Uterus (tissue), 2 donors: ENCODE results near the gene TMEM164.

Experiments
- POLR2A ChIP-seq, 2 donors: fragments of 450-650 bp; IDR thresholded peaks; one replicate each; pipeline ENCODE4 v1.6.1; 2016; ENCODE audit warnings: antibody characterized with exemption in 2 of 2, mild to moderate bottlenecking in 1 of 2, moderate library complexity in 1 of 2
- TF ChIP-seq, protein P1 (sequence below), 4 experiments: fragments of 200-600 bp in 2 of 4; fragments of 450-650 bp in 2 of 4; sonication (generic) in 2 of 4; IDR thresholded peaks; one replicate each; pipeline ENCODE4 v1.5.1; 2016 to 2019; ENCODE audit warnings: antibody characterized with exemption in 4 of 4, mild to moderate bottlenecking in 2 of 4, moderate library complexity in 1 of 4

GRCh38 chrX:109995155-109995554 is 7.8 kb upstream of the TMEM164 start:
- TF ChIP-seq, protein P1, sequence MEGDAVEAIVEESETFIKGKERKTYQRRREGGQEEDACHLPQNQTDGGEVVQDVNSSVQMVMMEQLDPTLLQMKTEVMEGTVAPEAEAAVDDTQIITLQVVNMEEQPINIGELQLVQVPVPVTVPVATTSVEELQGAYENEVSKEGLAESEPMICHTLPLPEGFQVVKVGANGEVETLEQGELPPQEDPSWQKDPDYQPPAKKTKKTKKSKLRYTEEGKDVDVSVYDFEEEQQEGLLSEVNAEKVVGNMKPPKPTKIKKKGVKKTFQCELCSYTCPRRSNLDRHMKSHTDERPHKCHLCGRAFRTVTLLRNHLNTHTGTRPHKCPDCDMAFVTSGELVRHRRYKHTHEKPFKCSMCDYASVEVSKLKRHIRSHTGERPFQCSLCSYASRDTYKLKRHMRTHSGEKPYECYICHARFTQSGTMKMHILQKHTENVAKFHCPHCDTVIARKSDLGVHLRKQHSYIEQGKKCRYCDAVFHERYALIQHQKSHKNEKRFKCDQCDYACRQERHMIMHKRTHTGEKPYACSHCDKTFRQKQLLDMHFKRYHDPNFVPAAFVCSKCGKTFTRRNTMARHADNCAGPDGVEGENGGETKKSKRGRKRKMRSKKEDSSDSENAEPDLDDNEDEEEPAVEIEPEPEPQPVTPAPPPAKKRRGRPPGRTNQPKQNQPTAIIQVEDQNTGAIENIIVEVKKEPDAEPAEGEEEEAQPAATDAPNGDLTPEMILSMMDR (IDR thresholded peaks at IDR 0.05), result no peak
- TF ChIP-seq POLR2A (IDR thresholded peaks at IDR 0.05), result no peak
